Stimulated activated CD8-positive, alpha-beta memory T cell treated with anti-CD3 and anti-CD28 coated beads, Interleukin-12 subunit alpha, Interleukin-12 subunit beta, amount 100 ng/mL, for 24 hours (primary cell): Measurements from ENCODE around the gene NCOA3.
"Not testable (repeated sequence)": the region's sequence is repeated elsewhere in the genome, so short reads cannot be mapped to it uniquely, and the experiment has no call there.

ENCODE experiments used
- DNase-seq: peaks from one replicate; pipeline ENCODE4 v3.0.0-alpha.2; 2020; ENCODE audit errors: extremely low read depth

The NCOA3 gene

GRCh38 chr20:47500554-47500953 is 1.1 kb upstream of the NCOA3 start:
- DNase-seq: no peak

GRCh38 chr20:47501116-47501481 is 588 bp upstream of the NCOA3 start:
- no peak for DNase-seq

GRCh38 chr20:47502271-47503239 is 868 bp downstream of the NCOA3 start:
- no peak for DNase-seq

GRCh38 chr20:47503685-47504084 is 2.0 kb downstream of the NCOA3 start:
- DNase-seq: no peak

- no peak for DNase-seq
Measured at GRCh38 chr20:47506335-47506734, 4.6 kb downstream of the NCOA3 start.

DNA sequence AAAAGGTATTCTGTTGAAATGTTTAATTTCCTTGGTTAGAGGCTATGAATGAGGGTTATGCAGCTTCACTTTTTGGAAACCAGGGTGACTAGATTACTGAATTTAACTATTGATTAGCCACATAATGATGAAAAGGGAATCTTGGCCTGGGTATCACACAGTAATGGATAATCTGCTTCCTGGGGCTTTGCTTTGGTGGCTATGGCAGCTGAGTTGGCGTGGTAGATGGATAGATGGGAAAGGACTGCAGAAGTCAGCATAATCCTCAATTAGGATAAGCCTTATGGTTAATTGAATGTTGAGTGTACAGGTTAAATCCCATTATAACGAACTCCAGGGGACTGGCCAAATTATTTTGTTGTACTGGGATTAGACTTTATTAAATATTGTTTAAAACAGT is 5.2 kb downstream of the NCOA3 start:
- DNase-seq: no peak

DNA sequence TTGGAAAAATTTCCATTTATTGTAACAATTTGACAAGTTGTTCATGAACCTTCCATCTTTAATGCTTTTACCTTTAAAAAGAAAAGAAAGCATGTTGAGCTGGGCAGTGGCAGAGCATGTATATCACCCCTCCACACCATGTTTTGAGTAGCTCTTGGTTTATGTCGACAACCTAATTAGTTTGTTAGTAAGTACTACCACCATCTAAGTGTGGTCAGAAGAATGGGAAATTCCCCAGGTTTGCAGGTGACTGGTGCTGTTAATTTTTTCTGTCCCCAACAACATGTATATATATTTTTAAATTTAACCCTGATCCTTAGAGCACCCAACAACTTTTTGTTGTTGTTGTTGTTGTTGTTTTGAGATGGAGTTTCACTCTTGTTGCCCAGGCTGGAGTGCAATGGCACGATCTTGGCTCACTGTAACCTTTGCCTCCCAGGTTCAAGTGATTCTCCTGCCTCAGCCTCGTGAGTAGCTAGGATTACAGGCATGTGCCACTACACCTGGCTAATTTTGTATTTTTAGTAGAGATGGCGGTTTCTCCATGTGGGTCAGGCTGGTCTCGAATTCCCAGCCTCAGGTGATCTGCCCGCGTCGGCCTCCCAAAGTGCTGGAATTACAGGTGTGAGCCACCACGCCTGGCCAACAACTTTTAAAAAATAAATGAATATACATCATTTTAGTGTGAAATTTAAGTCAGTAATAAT is 5.7 kb downstream of the NCOA3 start:
- DNase-seq: not testable (repeated sequence)

GRCh38 chr20:47508278-47508677 is 6.6 kb downstream of the NCOA3 start:
- DNase-seq: no peak

- no peak for DNase-seq
Measured at GRCh38 chr20:47509104-47509661, 7.5 kb downstream of the NCOA3 start.

GRCh38 chr20:47509685-47510084 is 8.0 kb downstream of the NCOA3 start:
- no peak for DNase-seq

DNA sequence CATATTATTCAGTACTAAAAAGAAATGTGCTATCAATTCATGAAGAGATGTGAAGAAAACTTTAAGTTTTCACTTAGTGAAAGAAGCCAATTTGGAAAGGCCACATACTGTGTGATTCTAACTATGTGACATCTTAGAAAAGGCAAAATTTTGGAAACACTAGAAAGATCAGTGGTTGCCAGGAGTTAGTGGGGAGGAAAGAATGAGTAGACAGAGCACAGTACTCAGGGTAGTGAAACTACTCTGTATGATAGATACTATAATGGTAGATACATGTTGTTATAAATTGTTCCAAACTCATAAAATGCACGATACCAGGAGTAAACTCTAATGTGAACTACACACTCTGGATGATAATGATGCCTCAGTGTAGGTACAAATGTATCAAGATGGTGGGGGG is 14.2 kb downstream of the NCOA3 start:
- no peak for DNase-seq

DNA sequence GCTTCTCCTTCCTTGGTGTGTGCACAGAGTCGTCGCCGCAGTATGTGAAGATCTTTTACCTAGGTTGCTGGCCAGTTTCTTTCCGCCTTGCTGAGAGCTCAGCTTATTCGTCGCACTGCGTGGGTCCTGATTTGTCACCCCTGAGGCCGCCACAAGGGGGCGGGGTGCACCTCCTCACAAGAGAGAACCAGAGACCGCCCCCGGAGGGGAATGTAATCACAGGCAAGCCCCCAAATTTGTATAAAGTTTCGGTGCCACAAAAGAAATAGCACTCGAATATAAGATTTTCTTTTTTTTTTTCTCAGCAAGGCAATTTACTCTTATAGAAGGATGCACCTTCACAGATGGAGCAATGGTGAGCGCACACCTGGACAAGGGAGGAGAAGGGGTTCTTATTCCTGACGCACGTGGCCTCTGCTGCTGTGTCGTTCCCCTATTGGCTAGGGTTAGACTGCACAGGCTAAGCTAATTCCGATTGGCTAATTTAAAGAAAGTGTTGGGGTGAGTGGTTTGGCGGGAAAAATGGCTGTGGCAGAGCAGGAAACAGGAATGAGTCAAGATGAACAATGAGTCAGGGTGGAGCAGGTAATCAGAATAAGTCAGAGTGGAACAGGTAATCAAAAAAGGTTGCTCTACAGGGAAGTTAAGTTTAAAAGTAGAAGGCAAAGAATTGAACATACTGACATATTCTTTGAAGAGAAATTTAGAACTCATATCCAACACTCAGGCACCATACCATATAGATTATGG is 19.5 kb downstream of the NCOA3 start:
- DNase-seq: no peak

DNA sequence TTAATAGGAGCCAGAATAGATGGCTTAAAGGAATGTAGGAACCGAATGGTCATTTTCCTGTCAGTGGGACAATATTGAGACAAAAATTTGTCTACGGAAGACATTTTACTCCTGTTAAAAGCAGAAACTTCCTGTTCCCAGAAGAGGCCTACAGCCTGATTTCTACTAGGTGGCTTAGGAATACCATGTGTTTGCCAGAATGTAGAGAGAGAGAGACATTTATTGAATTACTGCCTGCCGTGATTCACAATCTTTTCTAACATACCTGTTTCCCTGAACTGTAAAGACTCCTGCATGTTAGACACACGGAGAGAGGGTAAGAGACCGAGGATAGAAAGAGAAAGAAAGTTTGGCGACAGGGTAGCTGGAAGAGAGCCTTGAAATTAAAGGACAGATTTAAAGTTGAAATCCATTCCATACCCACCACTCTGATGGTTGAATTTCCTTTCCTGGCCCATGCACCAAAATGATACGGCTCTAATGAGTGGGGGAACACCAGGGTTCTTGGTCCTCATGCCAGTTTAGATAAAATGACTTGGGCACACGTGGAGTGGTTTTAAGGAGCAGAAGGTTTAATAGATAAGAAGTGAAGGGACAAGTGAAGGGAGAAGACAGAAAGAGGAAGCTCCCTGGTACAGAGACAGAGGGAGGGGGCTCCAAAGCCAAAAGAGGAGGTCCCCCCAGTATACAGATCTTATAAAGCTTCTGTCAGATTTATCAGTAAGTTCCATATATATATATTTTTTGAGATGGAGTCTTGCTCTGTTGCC is 22.5 kb downstream of the NCOA3 start:
- DNase-seq: no peak

DNA sequence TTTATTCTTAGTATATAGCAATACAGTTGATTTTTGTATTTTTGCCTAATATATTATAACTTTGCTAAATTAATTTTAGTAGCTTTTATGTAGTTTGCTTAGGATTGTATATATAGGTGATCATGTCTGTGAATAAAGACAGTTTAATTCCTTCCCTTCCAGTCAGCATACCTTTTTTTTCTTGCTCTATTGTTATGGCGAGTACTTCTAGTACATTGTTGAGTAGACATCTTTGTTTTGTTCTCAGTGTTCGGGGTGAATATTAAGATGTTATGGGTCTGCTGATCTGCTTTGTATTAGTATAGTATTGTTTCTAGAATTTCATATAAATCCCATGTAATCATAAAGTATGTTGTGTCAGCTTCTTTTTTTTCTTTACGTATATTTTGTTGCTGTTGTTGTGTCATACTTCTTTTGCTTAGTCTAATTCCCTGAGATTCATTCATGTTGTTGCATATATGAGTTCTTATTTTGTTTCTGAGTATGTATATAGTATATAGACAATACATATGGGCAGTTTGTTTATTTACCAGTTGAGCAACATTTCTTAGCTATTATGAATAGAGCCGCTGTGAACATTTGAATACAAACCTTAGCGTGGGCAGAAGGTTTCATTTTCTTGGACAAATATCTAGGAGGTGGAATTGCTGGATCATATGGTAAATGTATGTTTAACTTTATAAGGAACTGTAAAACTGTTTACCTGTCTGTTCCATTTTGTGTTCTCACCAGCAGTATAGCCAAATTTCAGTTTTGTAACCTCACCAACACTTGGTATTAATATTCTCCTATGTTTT is 25.5 kb downstream of the NCOA3 start:
- no peak for DNase-seq

- no peak for DNase-seq
Measured at GRCh38 chr20:47529840-47530239, 28.2 kb downstream of the NCOA3 start.

DNA sequence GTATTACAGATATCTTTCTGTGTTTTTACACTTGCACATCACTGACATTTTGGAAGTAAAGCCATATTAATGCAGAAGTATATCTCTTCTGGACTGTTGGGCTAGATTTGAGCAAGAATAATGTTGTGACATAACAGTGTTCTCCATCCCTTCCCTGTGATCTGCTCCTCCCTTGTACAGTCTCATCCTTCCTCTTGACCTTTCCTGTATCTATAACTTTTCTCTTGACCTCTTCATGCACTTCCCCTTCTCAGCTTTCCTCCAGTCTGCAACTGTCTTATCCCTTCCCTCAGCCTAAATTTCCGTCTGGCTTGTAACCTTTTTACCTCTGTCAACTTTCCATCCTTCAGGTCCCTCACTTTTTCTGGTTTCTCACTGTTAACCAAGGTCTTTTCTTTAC is 29.8 kb downstream of the NCOA3 start:
- DNase-seq: no peak

DNA sequence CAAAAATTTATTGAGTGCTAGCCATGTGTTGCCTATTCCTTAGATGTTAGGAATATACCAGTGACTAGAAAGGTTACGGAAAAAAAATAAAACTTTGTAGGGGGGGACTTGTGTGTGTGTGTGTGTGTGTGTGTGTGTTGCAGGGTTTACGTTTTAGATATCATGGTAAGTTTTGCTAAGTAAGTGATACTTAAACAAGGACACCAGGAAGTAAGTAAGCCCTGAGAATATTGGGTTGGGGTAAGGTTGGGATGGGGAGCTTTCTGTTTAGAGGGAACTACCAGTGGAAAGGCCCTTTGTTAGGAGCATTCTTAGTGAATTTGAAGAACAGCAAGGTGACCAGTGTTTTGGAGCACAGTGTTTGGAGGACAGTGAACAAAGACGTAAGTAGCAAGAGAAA is 30.3 kb downstream of the NCOA3 start:
- no peak for DNase-seq

DNA sequence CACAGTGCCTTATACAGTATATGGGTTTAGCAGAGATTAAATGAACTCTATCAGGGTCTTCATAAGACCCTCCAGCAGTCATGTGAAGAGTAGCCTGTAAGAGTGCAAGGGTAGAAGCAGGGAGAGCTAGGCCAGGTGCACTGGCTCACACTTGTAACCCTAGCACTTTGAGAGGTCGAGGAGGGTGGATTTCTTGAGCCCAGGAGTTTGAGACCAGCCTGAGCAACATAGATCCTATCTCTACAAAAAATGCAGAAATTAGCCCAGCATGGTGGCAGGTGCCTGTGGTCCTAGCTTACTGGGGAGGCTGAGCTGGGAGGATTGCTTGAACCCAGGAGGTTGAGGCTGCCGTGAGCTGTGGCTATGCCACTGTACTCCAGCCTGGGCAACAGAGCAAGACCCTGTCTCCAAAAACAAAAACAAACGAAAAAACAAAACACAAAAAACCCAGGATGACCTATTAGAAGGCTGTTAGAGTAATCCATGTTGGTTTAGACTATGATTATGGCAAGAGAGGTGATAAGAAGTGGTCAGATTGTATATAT is 31.9 kb downstream of the NCOA3 start:
- DNase-seq: no peak

DNA sequence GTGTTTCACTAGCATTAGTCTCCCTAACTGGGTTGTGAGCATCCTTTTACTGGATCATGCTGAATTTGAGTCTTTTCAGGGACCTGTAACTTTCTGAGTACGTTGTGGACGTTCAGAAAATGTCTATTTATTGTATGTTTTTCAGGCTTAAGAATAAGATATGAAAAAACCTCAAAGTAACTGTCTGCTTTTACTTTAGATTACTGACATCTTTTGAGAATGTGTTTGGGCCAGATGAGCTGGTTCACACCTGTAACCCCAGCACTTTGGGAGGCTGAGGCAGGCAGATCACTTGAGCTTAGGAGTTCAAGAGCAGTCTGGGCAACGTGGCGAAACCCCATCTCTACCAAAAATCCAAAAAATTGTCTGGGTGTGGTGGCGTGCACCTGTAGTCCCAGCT is 32.7 kb downstream of the NCOA3 start:
- no peak for DNase-seq

DNA sequence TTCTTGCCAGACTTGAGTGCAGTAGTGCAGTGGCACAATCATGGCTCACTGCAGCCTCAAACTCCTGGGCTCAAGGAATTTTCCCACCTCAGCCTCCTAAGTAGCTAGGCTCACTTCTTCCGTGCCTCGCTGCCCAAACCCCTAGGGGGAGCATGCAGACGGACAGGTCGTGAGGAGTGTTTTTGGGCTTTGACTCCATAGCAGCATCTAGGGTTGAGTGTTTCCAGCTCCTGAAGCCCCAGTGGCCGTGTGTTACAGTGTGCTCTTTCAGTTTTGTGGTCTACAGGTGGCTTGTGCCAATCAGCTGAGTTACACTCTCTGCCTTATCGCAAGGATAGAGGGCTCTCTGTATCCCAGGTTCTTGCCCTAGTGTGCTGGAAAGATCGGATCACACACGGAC is 33.4 kb downstream of the NCOA3 start:
- no peak for DNase-seq
